HG03354 (cell line): Measurements from ENCODE around the gene SMIM35.
"Not testable (repeated sequence)": the region's sequence is repeated elsewhere in the genome, so short reads cannot be mapped to it uniquely, and the experiment has no call there.

Experiments used
- ATAC-seq: cut with Tn5 transposase; IDR thresholded peaks from one replicate; pipeline ENCODE4 v1.9.1; 2021; ENCODE audit warnings: mild to moderate bottlenecking; ENCODE audit not compliant: unreplicated experiment, poor library complexity, severe bottlenecking

Gene SMIM35

GRCh38 chr11:117996058-117996457, 90.7 kb downstream of the SMIM35 start:
- no peak for ATAC-seq

GRCh38 chr11:117995472-117995871, 91.3 kb downstream of the SMIM35 start:
- no peak for ATAC-seq

GRCh38 chr11:117993988-117994745, 92.6 kb downstream of the SMIM35 start:
- no peak for ATAC-seq

- ATAC-seq: no peak
Observed at GRCh38 chr11:117992620-117993019, 94.1 kb downstream of the SMIM35 start.

- no peak for ATAC-seq
Observed at GRCh38 chr11:117992136-117992535, 94.6 kb downstream of the SMIM35 start.

- ATAC-seq: no peak
Observed at GRCh38 chr11:117989351-117990102, 97.2 kb downstream of the SMIM35 start.

GRCh38 chr11:117986981-117987574, 99.7 kb downstream of the SMIM35 start:
- ATAC-seq: peak; percentile 44

- peak; percentile 87 for ATAC-seq
Observed at GRCh38 chr11:117985953-117986887, 100.5 kb downstream of the SMIM35 start, which contains the start of gene IL10RA. Gene IL10RA, plus strand, starts transcription at chr11:117986394. Its CDS starts 74 bp downstream, at chr11:117986468.

GRCh38 chr11:117984476-117984875, 102.3 kb downstream of the SMIM35 start:
- ATAC-seq: no peak

- ATAC-seq: no peak
Observed at GRCh38 chr11:117983163-117983475, 103.6 kb downstream of the SMIM35 start.

- no peak for ATAC-seq
Observed at GRCh38 chr11:117980720-117981119, 106.0 kb downstream of the SMIM35 start.

- ATAC-seq: no peak
Observed at GRCh38 chr11:117980280-117980679, 106.5 kb downstream of the SMIM35 start.

- ATAC-seq: peak; percentile 52
Observed at GRCh38 chr11:117979481-117980211, 107.1 kb downstream of the SMIM35 start.

GRCh38 chr11:117978991-117979390, 107.8 kb downstream of the SMIM35 start:
- ATAC-seq: no peak

- ATAC-seq: not testable (repeated sequence)
Observed at GRCh38 chr11:117978291-117978910, 108.4 kb downstream of the SMIM35 start.

- not testable (repeated sequence) for ATAC-seq
Observed at GRCh38 chr11:117977612-117978264, 109.0 kb downstream of the SMIM35 start.

GRCh38 chr11:117977029-117977428, 109.7 kb downstream of the SMIM35 start:
- no peak for ATAC-seq

- no peak for ATAC-seq
Observed at GRCh38 chr11:117976445-117976844, 110.3 kb downstream of the SMIM35 start.
